ENCODE measurements around the gene NEUROD4.

GRCh38 chr12:55043542-55043941, 23.8 kb downstream of the NEUROD4 start:
- TF ChIP-seq CTCF (IDR thresholded peaks at IDR 0.05) = no peak
- no peak for TF ChIP-seq POLR2A (IDR thresholded peaks at IDR 0.05)

All from adrenal gland (tissue), 5 donors.